Astrocyte (in vitro differentiated cells and primary cell): ENCODE results near the gene IQCN.
A peak's percentile ranks its signal among the peaks of the same experiment; 100 is the strongest.

Experiments used
- EZH2 ChIP-seq: IDR thresholded peaks from 2 replicates; pipeline ENCODE4 v1.6.1; 2012; ENCODE audit warnings: mild to moderate bottlenecking, low read length, inconsistent platforms; ENCODE audit not compliant: insufficient read depth
- TF ChIP-seq, protein P1 (sequence below): IDR thresholded peaks from 2 replicates; pipeline ENCODE4 v1.5.1; 2011; ENCODE audit warnings: low read depth, mild to moderate bottlenecking, inconsistent platforms, low read length, moderate library complexity; ENCODE audit not compliant: insufficient read depth

DNA sequence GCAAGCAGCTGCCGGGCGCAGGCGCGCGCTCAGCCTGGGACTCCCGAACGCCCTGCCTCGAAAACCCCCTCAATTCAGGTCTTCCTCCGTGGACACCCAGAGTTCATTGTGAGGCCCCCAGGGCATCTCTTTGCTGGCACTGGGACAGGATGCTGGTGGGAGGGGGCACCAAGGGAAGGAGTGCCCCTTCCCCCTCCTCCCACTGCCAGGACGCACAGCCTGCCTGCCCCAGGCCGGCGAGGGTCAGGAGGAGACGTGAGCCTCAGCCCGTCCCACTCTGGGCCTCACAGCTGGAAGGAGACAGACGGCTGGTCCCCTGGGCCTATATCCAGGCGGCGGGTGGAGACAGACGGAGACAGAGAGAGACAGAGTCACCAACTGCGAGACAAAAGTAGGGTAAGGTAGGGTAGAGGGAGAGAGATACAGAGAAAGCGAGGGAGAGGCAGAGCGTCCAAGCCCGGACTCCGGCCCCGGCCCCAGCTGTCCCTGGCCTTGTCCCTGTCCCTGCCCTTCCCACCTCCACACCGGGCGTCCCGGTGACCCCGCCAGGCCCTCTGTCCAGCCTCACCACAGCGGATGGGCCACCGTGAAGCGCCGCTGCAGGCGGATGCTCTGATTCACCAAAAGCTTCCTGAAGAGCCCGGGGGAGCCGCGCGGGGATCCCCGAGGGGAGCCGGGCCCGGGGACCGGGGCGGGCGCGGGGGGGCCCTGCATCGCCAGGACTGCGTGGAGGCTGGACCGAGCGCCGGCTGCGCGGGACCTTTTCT, 48.4 kb downstream of the IQCN start, which contains the start of gene PDE4C:
- TF ChIP-seq, protein P1, sequence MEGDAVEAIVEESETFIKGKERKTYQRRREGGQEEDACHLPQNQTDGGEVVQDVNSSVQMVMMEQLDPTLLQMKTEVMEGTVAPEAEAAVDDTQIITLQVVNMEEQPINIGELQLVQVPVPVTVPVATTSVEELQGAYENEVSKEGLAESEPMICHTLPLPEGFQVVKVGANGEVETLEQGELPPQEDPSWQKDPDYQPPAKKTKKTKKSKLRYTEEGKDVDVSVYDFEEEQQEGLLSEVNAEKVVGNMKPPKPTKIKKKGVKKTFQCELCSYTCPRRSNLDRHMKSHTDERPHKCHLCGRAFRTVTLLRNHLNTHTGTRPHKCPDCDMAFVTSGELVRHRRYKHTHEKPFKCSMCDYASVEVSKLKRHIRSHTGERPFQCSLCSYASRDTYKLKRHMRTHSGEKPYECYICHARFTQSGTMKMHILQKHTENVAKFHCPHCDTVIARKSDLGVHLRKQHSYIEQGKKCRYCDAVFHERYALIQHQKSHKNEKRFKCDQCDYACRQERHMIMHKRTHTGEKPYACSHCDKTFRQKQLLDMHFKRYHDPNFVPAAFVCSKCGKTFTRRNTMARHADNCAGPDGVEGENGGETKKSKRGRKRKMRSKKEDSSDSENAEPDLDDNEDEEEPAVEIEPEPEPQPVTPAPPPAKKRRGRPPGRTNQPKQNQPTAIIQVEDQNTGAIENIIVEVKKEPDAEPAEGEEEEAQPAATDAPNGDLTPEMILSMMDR: no peak
- TF ChIP-seq EZH2: peak; percentile 40
